Activated CD4-positive, alpha-beta T cell treated with anti-CD3 and anti-CD28 coated beads, Interleukin-2, amount 50 U/mL, for 4 hours (primary cell): ENCODE results near the gene REG4.
"Not testable (repeated sequence)": the region's sequence is repeated elsewhere in the genome, so short reads cannot be mapped to it uniquely, and the experiment has no call there.

Experiments used
- DNase-seq, 2 experiments: peaks; one replicate each; pipeline ENCODE4 v3.0.0-alpha.2; 2020

REG4 gene

DNA sequence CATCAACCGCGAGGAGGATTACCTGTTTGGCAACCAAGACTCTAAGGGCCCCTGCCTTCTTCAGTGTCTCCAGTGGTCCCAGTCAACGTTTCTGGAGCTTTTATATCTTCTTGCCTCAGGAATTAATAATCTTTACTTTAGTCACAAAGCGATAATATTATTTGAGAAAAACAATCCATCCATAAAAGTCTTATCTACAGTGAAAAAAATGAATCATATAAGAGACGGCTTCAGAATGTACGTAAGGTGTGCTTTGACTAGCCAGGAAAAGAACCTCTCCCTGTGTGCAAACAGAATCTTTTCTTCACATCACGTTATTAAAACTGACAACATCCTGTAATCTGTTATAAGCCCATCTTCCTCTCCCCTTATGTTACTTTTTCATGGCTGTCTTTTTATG is at the start of gene REG4:
TSS of gene REG4 (minus strand) at position 74 of the 400 bp plus-strand sequence. CDS start 2,691 bp downstream, outside the sequence.
- DNase-seq = no peak

DNA sequence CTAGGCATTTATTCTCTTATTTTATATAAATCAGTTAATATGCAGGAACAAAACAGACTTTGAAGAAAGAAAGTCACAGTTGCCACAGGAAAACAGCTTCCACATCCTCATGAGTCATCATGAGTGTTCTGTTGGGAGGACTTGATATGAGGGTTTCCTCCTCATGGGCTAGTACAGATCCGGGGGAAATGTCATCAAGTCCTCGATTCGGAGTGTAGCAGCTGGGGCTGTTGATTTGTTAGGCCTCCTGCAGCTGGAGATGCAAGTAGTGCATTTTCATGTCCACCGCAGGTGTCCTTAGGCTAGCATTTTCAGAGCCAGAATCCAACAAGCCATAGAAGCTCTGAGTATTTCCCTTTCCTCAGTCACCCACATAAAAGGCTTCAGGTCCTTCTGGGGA is 48.4 kb upstream of the REG4 start:
- no peak for DNase-seq

DNA sequence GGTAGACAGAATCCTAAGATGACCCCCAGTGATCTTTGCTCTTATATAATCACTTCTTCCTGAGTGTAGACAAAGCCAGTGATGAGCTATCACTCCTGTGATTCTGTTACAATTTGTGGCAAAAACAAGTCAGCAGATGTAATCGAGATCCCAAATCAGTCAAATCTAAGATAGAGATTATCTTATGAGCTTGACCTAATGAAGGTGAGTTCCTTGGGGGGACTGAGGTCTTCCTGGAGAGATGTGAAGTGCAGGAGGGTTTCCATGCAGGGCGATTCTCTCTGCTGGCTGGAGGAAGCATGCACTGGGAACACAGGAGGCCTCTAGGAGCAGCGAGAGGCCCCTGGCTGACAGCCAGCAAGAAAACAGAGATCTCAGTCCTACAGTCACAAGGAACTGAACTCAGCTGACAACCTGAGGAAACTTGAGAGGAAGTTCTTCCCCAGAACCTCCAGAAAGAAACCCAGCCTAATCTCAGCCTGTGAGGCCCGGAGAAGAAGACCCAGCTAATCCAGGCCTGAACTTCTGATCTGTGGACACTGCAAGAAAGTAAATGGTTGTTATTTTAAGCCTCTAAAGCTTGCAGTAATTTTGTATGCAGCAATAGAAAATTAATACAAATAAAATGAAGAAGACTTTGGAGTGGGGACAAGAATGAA is 47.4 kb upstream of the REG4 start:
- not testable (repeated sequence) for DNase-seq

DNA sequence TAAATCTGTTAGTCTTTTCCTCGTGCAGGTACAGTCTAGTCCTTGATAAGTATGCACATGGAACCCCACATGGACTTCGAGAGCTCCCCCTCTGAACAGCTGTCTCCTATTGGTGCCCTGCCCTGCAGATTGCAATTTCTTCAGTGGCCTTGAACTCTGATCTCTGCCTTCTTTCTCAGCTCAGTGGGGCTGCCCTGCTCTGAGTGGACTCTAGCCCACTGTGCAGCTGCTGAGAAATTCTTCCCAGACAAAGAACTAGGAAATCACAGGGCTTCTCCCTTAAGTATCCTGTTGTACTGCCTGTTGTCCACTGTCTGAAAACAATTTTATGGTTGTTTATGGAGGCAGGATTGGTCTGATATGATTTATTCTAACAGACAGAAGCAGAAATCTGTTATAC is 46.9 kb upstream of the REG4 start:
- no peak for DNase-seq

DNA sequence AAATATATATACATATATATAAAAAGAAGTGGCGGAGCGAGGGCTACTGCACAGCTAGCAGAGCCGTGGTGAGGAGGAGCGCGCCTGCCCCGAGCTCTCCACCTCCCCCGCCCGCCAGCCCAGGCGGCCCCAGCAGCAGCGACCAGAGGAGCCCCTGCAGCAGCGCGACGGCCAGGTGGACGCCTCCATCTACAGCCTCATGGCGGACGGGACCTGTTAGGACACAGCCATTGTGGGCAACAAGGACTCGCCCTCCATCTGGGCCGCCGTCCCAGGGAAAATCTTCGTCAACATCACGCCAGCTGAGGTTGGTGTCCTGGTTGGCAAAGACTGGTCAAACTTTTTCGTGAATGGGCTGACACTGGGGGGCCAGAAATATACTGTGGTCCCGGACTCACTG is 41.9 kb upstream of the REG4 start:
- no peak for DNase-seq

DNA sequence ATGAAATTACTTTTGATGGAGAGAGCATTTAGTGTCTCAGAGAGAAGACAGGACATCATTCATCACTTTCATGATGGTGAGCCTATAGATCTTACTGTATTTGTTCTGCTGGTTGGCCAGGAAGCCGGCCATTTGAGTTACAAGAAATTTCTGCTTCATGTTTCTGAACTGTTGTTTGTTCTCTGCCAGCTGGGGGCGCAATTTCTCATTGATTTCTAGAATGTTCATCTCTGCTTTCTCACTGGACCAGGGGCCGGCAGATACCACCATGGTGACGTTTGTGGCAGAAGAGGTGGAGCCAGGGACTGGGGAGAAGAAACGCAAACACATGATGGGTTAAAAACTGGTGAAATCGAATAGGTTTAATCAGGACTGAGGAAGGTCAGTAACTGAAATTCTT is 32.9 kb upstream of the REG4 start:
- not testable (repeated sequence) for DNase-seq

DNA sequence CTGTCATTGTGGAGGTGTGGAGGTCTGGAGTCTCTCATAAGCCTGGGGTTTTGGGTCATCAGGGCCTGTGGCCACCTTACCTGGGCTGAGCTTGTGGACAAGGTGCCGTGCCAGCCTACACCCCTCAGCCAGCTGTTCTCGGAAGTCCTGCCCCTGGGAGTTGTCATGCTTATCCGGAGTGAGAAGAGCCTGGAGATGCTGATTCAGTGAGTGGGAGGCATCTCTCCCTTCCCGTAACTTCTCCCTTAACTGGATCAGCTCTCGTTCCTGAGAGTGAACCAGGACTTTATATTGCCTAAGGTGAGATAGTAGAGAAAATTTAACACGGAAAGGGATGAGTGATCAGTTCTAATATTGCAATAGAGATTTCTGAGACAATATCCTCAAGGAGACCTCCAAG is 30.0 kb upstream of the REG4 start:
- no peak for DNase-seq

DNA sequence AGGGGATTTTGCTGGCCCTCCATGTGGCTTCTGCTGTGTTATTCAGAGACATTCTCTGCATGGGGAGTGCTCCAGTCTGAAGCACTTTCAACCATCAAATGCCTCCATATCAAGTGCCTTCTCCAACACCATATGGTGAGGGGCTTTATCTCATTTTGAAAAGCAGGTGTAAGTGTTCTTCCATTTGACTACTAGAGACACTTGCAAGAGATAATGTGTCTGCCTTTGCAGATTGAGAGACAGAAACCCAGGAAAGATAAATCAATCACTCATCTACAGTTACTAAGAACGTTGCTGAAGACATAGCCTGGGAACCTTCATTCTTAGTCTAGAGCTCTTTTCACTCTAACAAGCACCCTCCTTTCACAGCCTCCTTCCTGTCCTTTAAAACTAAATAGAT is 29.5 kb upstream of the REG4 start:
- DNase-seq = no peak

DNA sequence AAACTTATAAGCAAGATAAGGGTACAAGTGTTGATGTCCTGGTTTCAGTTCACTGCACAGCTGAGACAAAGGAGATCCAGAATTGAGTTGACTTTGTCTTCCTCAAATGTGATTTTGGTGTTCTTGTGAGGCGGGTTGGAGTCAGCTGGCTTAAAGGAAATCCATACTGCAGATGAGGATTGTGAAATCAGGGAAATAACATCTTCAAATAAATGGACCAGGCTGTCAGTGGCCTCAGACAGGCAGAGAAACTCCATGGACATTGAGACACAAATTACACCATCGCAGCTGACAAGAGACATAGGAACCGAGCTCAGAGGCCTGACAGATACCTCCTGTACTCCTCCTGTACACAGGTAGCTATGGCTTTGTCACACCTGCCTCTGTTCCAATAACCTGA is 27.0 kb upstream of the REG4 start:
- no peak for DNase-seq

DNA sequence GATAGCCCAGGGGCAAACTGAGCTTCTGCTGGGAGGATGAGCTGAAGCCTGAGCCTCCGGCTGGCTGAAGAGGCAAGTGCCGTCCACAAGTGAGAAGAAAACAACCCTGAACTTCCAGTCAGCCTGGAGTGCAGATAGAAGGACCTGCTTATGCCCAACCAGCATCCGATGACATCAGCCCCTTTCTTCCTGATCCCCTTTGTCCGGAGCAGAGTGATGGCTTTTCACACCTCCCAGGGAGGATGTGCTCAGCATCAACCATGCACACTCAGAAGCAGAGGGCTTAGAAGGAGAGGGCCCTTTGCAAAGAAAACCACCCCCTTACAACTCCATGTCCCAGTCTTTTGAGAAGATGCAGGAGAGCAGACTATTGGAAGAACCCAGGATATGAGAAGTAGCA is 23.7 kb upstream of the REG4 start:
- no peak for DNase-seq

DNA sequence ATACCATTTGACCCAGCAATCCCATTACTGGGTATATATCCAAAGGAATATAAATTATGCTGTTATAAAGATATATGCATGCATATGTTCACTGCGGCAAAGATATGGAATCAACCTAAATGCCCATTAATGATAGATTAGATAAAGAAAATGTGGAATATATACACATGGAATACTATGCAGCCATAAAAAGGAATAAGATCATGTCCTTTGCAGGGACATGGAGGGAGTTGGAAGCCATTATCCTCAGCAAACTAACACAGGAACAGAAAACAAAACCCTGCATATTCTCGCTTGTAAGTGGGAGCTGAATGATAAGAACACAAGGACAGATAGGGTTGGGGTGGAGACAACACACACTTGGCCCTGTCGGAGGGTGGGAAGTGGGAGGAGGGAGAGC is 19.8 kb upstream of the REG4 start:
- DNase-seq = no peak

DNA sequence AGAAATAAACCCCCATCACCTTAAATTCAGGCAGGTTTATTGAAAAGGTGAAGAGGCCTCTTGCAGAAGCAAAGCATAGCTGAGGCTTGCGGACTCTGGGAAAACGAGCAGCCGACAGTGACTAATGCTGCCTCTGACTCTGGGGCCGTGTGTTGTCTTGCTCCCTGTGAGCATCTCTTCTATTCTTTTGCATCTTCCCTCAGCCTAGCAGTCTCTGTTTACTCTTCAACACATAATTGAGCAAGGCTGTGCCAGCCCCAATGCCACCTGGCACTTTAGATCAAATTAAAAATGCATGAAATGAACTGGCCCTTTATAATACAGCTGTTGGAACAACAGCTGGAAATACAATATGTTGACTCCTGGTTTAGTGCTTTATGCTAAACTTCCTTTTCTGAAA is 18.4 kb upstream of the REG4 start:
- DNase-seq = no peak

DNA sequence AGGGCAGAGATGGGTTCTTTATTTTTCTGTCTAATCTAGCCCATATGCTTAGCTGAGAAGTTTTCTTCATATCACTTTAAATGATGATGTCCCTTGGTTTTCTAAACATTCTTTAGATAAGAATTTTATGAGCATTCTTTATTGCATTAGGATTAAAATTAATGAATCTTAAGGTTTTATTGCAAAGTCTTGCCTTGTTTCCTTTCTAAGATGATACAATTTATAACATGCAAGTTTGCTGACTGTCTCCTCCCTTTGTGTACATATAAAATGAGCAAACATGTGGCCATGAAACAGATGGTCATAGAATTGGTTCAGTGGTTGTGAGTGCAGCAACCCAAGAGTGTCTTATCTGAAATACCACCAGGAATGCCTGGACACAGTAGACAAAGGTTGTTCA is 17.7 kb upstream of the REG4 start:
- not testable (repeated sequence) for DNase-seq

DNA sequence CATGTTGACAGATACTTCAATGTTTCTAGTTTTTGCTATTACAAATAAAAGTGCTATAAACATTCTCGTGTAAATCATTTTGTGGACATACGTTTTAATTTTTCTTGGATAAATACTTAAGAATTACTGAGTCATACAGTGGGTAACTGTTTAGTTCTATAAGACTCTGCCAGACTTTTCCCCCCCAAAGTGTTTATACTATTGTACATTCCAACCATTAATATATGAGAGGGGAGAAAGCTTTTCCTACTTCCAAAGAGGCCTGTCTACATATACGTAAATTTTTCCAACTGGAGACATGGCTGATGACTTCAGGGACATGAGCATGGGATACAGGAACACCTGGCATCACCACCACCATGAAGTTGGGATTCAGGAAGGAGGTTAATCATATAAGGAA is 17.0 kb upstream of the REG4 start:
- no peak for DNase-seq

DNA sequence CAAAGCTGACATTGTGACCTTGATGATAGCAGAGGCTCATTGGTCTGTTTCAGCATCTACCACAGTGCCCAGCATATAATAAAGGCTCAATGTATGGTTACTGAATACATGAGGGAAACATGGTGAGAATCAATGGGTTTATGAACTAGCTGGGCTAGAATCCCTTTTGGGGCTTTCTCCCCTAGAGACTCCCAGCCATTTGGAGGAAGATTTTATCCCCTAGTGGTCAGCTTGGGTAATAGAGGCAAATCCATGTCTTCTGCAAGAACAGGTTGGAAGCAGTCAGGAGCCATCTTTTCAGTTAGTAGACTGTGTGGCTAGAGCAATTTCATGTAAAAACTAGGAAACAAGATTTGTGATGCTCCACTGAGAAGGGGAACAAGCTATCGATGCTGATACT is 15.8 kb upstream of the REG4 start:
- no peak for DNase-seq

DNA sequence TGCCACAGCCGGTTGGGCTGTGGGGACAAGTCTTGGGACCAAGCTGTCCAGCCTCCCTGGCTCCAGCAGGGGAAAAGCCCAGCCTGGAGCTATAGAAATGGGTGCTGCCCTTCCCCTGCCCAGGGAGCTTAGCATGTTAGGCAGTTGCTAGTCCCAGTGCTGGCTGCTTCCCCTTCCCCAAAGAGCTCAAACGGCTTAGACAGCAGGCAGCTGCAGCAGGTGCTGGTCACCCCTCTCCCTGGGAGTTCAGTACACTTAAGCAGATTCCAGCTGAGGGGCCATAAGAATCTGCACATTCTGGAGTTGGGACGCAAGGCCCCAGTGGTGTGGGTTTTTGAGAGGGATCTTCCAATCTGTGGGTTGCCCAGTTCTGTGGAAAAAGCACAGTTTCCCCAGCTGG is 11.1 kb upstream of the REG4 start:
- DNase-seq = no peak

DNA sequence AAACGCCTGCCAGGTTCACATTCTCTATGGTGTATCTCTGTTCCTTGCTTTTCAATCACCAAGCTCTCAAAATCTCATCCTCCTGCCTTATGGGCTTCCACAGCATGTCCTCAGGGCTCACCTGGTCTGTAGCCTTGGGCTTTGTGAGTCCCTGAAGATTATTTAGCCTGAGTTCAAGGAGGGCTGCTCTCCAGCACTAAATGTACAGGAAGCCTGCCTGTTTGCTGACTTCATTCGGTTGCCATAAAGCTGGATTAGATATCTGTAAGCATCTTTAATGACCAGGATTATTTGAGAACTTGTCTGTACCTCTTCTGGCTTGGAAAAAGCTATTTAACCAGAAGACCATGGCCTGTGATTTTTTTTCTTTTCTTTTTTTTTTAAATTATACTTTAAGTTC is 6.9 kb upstream of the REG4 start:
- no peak for DNase-seq

DNA sequence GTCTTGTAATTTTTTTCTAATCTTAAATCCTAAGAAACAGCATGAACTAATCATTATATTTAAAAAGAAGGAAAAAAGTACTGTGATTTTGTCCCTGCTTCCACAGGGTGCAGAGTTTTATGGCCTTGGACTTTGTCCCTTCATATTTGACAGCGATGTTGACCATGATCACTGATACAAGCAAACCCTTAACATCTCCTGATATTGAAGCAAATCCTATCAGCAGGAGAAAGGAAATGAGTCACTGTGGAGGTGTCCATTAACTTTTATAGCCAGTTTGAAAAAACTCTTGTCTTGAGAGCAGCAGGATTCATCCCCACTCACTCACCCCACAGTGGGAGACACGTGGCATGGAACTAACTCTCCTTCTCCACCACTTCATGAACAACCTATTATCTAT is 5.1 kb upstream of the REG4 start:
- no peak for DNase-seq

DNA sequence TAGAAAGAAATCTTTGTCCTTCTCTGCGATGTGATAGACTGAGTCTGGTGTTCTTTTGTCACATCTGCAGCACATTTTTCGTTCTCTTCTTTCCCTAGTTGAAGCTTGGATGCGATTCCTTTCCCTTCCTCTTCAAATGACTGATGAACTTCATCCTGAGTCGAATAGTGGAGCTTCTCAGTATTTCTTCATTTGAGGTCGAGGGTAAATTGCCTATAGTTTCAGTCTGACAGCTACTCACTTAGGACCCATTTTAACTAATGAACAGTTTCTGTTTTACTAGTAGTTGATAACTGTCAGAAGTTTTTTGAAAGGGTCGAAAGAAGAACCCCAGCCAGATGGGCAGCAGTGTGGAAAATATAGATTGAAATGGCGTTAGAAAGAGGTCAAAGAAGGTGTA is 4.7 kb upstream of the REG4 start:
- no peak for DNase-seq

DNA sequence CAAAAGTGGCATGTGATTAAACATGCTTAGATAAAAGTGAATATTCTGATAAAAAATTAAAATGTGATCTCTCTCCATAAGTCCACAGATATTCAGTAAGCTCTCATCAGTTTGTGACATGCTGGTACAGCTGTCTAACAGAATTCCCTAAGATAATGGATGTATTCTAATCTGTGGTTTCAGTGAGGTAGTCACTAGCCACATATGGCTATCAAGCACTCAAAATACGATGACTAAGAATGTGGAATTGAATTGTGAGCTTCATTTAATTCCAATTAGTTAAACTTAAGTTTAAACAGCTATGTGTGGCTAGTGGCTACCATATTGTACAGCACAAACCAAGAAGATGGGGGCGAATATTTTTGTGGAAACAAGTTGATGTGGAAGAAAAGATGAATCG is 4.1 kb upstream of the REG4 start:
- no peak for DNase-seq

DNA sequence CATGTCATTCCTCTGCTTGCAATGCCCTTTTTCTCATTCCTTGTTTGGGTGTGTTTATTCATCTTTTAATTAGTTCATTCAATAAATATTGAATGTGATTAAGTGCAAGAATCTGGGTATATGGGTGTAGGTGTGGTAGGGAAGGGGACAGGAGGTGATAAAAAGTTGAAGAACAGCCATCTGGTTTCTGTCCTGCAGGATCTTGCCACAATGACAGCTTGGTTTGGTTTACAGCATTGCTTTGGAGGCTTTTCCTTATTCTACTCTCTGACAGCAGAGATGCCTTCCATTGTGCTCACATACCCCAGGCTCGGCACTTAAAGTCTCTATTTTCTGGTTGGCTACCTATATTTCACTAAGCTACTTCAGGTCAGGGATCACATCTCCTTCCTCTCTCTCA is 3.0 kb upstream of the REG4 start:
- no peak for DNase-seq

DNA sequence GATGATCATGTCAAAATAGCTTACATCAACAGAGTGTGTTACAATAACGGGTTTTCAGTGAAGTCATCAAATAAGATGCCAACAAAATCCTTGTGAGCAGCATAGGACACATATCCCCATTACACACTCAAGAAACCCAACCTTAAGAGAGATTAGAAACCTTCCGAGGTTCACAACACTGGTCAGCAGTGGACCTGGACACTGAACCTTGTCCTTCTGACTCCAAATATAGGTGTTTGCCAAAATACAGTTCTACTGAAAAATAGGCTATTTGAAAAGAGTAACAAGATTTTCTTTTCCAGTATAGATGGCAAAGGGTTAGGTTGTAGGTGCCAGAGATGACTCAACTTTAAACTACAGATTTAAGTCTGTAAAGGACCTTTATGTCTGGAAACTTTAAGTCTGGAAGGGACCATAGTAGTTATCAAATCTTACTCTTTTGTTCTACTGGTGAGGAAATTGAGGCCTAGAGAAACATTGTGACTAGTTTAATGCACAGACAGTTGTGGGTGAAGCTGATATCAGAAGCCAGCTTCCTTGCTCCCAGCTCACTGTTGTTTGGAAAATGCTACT is 811 bp upstream of the REG4 start:
- no peak for DNase-seq

DNA sequence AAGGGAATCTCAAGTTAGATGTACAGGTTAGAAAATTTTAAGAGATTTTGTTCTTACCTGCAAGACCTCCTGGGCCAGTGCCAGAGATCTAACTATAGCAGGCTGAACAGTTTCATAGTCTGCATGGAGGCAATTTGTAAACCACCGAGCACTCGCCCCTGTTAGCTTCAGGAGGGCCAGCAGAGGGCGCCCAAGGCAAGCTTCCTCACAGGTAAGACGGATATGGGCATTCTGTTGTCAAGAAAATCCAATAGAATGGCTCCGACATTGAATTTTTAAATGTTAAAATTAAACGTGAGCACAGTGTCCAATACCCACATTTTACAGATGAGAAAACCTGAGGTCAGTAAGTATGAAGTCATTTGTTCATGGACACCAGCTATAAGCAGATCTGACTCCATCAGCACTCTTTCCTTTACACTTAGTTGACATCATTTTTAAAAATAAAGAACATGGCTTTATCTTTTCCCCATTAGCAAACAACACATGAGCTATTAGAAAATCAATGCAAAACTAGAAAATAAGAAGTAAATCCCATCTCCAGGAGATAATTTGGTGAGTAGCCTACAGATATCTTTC is 2.2 kb downstream of the REG4 start:
- DNase-seq = peak; percentile 56

DNA sequence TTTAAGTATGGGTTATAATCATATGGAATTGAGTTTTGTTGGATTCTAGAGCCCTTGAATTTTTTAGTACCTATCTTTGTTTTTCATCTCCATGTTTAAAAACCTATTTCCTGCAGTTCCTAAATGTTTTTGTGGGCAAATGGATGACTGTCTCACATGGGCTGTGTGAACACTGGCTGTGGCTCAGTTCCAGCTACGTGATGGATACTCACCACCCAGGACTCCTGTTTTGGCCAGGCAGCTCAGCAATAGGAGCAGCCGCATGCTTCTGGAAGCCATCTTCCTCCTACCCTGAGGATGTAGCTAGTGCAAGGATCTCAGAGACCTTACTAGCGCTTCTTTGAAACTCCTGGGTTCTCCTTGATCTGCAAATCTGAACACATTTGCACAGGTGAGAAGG is 2.8 kb downstream of the REG4 start:
- DNase-seq = no peak

DNA sequence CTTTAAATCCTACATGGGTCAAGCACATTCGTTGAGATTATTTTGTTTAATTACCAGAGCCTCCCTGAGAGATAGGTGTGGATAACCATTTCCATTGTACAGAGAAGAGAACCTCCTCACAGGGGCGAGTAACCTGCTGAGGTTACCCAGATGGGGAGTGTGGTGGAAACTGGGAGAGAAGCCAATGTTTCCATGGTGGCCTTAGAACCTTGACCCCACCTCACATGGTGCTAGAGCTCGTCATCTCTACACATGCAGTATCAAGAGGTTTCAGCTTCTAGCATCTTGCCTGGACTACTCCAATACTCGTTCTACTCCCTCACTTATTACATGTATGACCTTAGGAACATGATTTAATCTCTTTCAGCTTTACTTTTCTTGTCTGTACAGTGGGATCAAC is 4.8 kb downstream of the REG4 start:
- no peak for DNase-seq
